Measurements from ENCODE around the gene SPG11.
"Not testable (repeated sequence)": the region's sequence is repeated elsewhere in the genome, so short reads cannot be mapped to it uniquely, and the experiment has no call there.

SPG11 gene

DNA sequence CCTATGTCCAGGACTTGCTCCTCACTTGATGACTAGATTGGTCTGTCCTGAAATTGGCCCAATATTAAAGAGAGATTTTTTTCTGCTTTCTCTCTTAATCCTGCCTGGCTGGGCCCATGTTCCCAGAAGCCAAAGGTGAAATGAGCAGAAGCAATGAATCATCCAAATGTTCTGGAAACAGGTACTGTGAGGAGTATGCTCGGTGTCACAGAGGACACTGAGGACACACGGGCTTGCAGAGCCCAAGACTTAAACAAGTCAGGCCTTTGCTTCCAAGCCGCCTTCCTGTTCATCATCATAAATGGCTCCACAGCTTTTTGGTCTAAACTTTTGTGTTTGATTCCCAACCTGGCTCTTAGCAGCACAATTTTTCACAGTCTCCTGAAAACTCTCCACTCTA, 95.1 kb downstream of the SPG11 start:
- Histone ChIP-seq H3K9me2 (replicated peaks; ENCODE audit: control insufficient read depth, low read length) (no peaks in the 10 kb centered on the region), H3K27me3 (ENCODE audit: control insufficient read depth, low read length) (no peaks in the 10 kb centered on the region), H3K79me2 (ENCODE audit: control insufficient read depth, low read length) (no peaks in the 10 kb centered on the region), H3K4me2 (ENCODE audit: low read length) (no peak overlapping the region), H3K4me1 (ENCODE audit: control insufficient read depth, low read length) (no peaks in the 10 kb centered on the region), H3K9me3 (ENCODE audit: control insufficient read depth, insufficient read depth, low read length) (peaks cover 3% of the 10 kb centered on the region; the same call in 1 of the 2 replicates), H3K27ac (ENCODE audit: low read depth, low read length) (no peak overlapping the region), H4K20me1 (ENCODE audit: control insufficient read depth, insufficient read depth, low read depth, low read length) (no peaks in the 10 kb centered on the region), H3K36me3 (ENCODE audit: control insufficient read depth, low read length) (peaks cover 51% of the 10 kb centered on the region), H3K4me3 (ENCODE audit: low read length) (no peak overlapping the region), H3F3A (ENCODE audit: control insufficient read depth, insufficient read depth) (peaks cover 13% of the 10 kb centered on the region)
- TF ChIP-seq, protein P1, sequence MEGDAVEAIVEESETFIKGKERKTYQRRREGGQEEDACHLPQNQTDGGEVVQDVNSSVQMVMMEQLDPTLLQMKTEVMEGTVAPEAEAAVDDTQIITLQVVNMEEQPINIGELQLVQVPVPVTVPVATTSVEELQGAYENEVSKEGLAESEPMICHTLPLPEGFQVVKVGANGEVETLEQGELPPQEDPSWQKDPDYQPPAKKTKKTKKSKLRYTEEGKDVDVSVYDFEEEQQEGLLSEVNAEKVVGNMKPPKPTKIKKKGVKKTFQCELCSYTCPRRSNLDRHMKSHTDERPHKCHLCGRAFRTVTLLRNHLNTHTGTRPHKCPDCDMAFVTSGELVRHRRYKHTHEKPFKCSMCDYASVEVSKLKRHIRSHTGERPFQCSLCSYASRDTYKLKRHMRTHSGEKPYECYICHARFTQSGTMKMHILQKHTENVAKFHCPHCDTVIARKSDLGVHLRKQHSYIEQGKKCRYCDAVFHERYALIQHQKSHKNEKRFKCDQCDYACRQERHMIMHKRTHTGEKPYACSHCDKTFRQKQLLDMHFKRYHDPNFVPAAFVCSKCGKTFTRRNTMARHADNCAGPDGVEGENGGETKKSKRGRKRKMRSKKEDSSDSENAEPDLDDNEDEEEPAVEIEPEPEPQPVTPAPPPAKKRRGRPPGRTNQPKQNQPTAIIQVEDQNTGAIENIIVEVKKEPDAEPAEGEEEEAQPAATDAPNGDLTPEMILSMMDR (IDR thresholded peaks at IDR 0.05; ENCODE audit: low read depth, low read length, poor library complexity, severe bottlenecking): no peak
- TF ChIP-seq EZH2phosphoT487 (IDR thresholded peaks at IDR 0.05; ENCODE audit: borderline replicate concordance, low read length): no peak

DNA sequence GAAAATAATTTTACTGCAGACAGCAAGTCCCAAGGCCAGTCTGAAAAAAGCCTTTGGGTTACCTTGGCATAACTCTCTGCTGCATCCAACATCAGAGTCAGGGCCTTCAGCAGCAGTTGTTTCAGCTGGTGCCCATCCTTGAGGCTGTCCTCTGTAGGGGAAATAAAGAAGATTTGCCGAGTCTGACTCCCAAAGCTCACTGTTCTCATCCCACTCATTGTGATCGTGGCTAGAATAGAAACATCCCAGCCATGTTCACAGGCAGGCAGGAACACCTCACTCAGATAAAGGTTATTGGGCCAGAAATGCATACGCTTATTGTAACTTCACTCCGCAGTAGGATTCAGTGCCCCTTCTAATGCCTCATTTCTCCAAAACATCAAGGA, 97.3 kb downstream of the SPG11 start:
- TF ChIP-seq EZH2phosphoT487 (IDR thresholded peaks at IDR 0.05; ENCODE audit: borderline replicate concordance, low read length): no peak
- TF ChIP-seq, protein P1 (IDR thresholded peaks at IDR 0.05; ENCODE audit: low read depth, low read length, poor library complexity, severe bottlenecking): no peak
- H3K9me3 ChIP-seq (ENCODE audit: control insufficient read depth, insufficient read depth, low read length): peaks cover 3% of the 10 kb centered on the region; the same call in 1 of the 2 replicates
- H4K20me1 ChIP-seq (ENCODE audit: control insufficient read depth, insufficient read depth, low read depth, low read length): no peaks in the 10 kb centered on the region
- no peaks in the 10 kb centered on the region for H3K4me1 ChIP-seq (ENCODE audit: control insufficient read depth, low read length)
- H3K4me3 ChIP-seq (ENCODE audit: low read length): no peak overlapping the region
- H3K27ac ChIP-seq (ENCODE audit: low read depth, low read length): no peak overlapping the region
- H3K4me2 ChIP-seq (ENCODE audit: low read length): no peak overlapping the region
- no peaks in the 10 kb centered on the region for H3K9me2 ChIP-seq (replicated peaks; ENCODE audit: control insufficient read depth, low read length)
- H3K79me2 ChIP-seq (ENCODE audit: control insufficient read depth, low read length): no peaks in the 10 kb centered on the region
- H3K27me3 ChIP-seq (ENCODE audit: control insufficient read depth, low read length): no peaks in the 10 kb centered on the region
- peaks cover 67% of the 10 kb centered on the region for H3K36me3 ChIP-seq (ENCODE audit: control insufficient read depth, low read length)
- H3F3A ChIP-seq (ENCODE audit: control insufficient read depth, insufficient read depth): peaks cover 13% of the 10 kb centered on the region

GRCh38 chr15:44565387-44566154, 97.9 kb downstream of the SPG11 start:
- Histone ChIP-seq H3K27me3 (ENCODE audit: control insufficient read depth, low read length) (no peaks in the 10 kb centered on the region), H3F3A (ENCODE audit: control insufficient read depth, insufficient read depth) (peaks cover 15% of the 10 kb centered on the region), H3K79me2 (ENCODE audit: control insufficient read depth, low read length) (no peaks in the 10 kb centered on the region), H4K20me1 (ENCODE audit: control insufficient read depth, insufficient read depth, low read depth, low read length) (no peaks in the 10 kb centered on the region), H3K4me1 (ENCODE audit: control insufficient read depth, low read length) (no peaks in the 10 kb centered on the region), H3K4me3 (ENCODE audit: low read length) (no peak overlapping the region), H3K9me2 (replicated peaks; ENCODE audit: control insufficient read depth, low read length) (no peaks in the 10 kb centered on the region), H3K4me2 (ENCODE audit: low read length) (no peak overlapping the region), H3K36me3 (ENCODE audit: control insufficient read depth, low read length) (peaks cover 72% of the 10 kb centered on the region), H3K9me3 (ENCODE audit: control insufficient read depth, insufficient read depth, low read length) (peaks cover 3% of the 10 kb centered on the region; the same call in 1 of the 2 replicates), H3K27ac (ENCODE audit: low read depth, low read length) (no peak overlapping the region)
- TF ChIP-seq, protein P1 (IDR thresholded peaks at IDR 0.05; ENCODE audit: low read depth, low read length, poor library complexity, severe bottlenecking): no peak
- no peak for TF ChIP-seq EZH2phosphoT487 (IDR thresholded peaks at IDR 0.05; ENCODE audit: borderline replicate concordance, low read length)

- H3K4me3 ChIP-seq (ENCODE audit: low read length); H3K4me2 ChIP-seq (ENCODE audit: low read length); H3K79me2 ChIP-seq (ENCODE audit: control insufficient read depth, low read length); H3K27me3 ChIP-seq (ENCODE audit: control insufficient read depth, low read length); H3F3A ChIP-seq (ENCODE audit: control insufficient read depth, insufficient read depth); H4K20me1 ChIP-seq (ENCODE audit: control insufficient read depth, insufficient read depth, low read depth, low read length); H3K9me2 ChIP-seq (replicated peaks; ENCODE audit: control insufficient read depth, low read length); H3K9me3 ChIP-seq (ENCODE audit: control insufficient read depth, insufficient read depth, low read length); H3K4me1 ChIP-seq (ENCODE audit: control insufficient read depth, low read length); H3K27ac ChIP-seq (ENCODE audit: low read depth, low read length): not testable (repeated sequence)
- peaks cover 94% of the 10 kb centered on the region for H3K36me3 ChIP-seq (ENCODE audit: control insufficient read depth, low read length)
Observed at GRCh38 chr15:44560926-44561325, 102.5 kb downstream of the SPG11 start.
